Caki2 (cell line): ENCODE measurements around the gene NAGPA. TPM values are rescaled to one million over a fixed set of nuclear protein-coding genes. Genes with fewer than 3 reads are reported as not detected.

Source experiments
- DNase-seq: peaks from one replicate; pipeline ENCODE4 v3.0.0-alpha.2; 2015; ENCODE audit warnings: low read depth
- in situ Hi-C: cut with HindIII; loops from 2 replicates; pipeline ENCODE4 v1.10.0; 2016; ENCODE audit warnings: low sequenced_read_pairs, low pct_unique_long_range_greater_than_20kb, mixed read lengths
- total RNA-seq: library from RNA; depleted of rRNA; stranded (reverse); fragments of >200 nt; shearing (Covaris generic); gene quantifications from 2 replicates; pipeline ENCODE4 v1.2.3, GENCODE V29; 2014; ENCODE audit warnings: low replicate concordance

The NAGPA gene
- total RNA-seq, 1 experiment from 2014 or later: 51.4 TPM

DNA sequence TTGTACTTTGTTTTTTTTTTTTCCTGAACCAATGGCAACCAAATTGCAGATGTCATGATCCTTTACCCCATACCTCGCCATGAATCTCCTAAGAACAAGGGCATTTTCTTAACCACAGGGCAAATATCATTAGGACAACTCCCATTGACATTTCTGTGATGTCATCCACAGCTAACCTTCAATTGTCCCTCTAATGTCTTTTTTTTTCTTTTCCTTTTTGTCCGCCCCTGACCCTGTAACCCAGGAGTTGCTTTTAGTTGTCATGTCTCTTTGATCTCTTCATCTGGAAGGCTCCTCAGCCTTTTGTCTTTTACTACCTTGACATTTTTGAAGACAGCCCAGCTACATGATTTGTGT, 410 bp upstream of the NAGPA start:
- in situ Hi-C loops: no loop called here
- DNase-seq: no peak

GRCh38 chr16:5032748-5033167, 977 bp downstream of the NAGPA start:
- DNase-seq: no peak
- in situ Hi-C loops: no loop called here

DNA sequence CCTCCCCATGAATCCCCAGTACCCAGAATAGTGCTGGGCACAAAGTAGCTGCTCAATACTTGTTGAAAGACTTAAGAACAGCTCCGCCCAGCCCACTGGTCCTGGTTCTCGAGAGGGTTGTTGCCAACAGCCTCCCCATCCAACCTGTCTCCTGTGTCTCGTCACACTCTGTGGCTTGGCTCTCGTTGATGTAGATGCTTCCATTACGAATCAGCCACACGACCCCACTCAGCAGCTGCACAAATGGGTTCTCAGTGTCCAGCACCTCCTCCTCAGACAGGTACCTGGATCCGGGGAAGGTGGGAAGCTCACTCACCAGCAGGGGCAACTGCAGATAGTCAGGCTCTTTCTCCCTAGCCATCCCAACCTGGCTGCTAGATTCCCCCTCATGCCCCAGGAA, 2.1 kb downstream of the NAGPA start:
- in situ Hi-C loops: no loop called here

DNA sequence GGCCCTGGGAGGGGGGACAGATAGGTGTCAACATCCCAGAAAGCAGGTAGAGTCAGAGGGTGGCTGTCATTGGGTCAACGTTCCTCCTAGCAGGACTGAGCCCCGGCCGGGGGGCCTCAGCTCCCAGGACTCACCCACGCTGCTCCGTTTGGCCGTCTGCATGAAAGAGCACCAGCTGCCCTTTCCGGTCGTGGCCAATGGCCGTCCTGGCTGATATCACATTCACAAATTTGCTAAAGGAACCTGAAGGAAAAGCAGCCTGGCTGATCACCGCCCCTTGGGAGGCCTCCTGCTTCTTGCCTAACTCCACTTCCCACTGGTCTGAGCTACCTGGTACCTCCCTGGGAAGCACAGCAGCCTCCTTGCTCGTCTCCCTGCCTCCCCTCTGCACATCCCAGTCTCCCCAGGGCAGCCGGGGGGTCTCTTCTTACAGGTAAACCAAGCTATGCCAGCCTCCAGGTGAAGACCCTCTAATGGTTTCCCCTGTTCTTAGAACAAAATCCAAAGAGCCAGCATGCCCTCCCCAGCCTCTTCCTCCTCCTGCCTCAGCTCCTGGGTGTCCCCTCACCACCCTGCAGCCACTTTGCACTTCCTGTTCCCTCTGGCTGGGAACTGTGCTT, 3.4 kb downstream of the NAGPA start:
- no peak for DNase-seq
- in situ Hi-C loops: no loop called here

More for the DNA sequence above, 2.1 kb downstream of the NAGPA start:
- no peak for DNase-seq

- DNase-seq: no peak
- in situ Hi-C loops: no loop called here
These were observed 4.7 kb downstream of the NAGPA start for GRCh38 chr16:5028950-5029475.

- in situ Hi-C loops: no loop called here
- DNase-seq: no peak
These were observed 6.0 kb downstream of the NAGPA start for GRCh38 chr16:5027575-5028235.

DNA sequence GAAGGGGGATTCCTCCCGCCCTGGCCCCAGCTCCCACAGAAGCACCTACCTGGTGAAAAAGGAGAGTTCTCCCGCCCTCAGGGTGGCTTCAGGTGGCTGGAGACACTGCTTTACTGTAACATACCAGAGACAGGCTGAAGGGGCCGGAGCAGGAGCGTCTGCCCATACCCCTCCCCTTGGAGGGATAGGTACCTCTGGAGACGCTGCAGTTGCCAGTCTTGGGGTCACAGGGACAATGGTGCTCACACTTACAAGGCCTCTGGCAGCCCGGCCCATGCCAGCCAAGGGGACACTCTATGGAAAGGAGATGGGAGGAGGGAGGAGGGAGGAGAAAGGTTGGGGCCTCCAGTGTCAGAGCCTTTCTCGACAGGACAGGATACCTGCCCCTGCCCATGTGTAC, 6.6 kb downstream of the NAGPA start:
- no peak for DNase-seq
- in situ Hi-C loops: no loop called here

DNA sequence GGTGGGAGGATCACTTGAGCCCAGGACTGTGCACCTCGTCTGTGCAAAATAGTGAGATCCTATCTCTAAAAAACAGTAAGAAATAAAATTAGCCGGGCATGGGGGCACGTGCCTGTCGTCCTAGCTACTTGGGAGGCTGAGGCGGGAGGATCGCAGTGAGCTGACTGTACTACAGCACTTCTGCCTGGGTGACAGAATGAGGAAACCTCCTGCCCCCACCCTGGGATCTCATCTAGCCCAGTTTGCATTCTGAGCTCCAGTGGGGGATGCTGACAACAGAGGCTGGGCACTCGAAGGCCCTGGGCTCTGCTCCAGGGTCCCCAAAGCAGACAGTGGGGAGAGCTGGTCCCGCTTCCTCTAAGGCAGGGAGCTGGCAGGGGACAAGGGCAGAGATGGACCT, 7.1 kb downstream of the NAGPA start:
- no peak for DNase-seq
- in situ Hi-C loops: no loop called here

DNA sequence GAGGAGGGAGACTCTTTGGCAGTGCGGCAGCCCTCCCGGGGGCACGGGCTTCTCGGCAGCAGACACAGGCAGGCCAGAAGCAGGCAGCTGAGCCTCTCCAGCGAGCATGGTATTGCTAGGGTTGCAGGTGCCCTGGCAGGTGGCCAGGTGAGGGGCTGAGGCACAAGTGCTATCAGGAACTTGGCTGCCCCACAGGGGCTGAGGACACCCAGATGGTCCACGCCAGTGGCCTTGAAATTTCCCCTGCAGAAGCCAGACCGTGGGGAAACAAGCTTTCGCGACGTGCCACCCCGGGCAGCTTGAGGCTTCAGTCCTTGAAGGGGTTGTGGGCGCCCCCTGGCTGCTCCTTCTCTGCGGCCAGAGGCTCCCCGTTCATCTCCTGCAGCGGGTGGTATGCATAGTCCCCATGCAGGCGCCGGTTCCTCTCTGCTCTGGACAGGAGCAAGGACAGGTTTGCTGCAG, 8.5 kb downstream of the NAGPA start:
- no peak for DNase-seq
- in situ Hi-C loops: no loop called here

- in situ Hi-C loops: no loop called here
- DNase-seq: peak; percentile 42
These were observed 9.1 kb downstream of the NAGPA start for GRCh38 chr16:5024632-5025031.

DNA sequence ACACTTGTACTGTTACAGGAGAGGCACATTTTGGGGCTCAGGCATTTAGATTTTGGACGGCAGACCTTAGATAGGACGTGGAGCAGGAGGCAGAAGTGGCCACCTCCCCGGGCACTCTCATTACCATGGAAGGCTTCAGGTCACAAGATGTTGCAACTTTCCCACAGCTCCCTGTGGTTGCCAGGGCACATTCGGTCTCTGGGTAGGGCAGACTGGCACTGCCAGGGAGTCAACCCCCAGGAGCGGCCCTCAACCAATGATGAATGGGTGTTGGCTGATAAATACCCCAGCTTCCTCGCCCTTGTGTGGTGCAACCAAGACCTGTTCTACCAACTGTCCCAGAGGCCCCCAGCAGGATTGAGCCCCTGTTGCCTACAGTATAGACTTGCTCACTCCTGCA, 11.2 kb downstream of the NAGPA start:
- in situ Hi-C loops: no loop called here
- DNase-seq: no peak

GRCh38 chr16:5020551-5020950, 13.2 kb downstream of the NAGPA start:
- in situ Hi-C loops: no loop called here
- no peak for DNase-seq

- in situ Hi-C loops: no loop called here
- DNase-seq: no peak
These were observed 14.0 kb downstream of the NAGPA start for GRCh38 chr16:5019775-5020174.

- DNase-seq: no peak
- in situ Hi-C loops: no loop called here
These were observed 14.9 kb downstream of the NAGPA start for GRCh38 chr16:5018793-5019192.

DNA sequence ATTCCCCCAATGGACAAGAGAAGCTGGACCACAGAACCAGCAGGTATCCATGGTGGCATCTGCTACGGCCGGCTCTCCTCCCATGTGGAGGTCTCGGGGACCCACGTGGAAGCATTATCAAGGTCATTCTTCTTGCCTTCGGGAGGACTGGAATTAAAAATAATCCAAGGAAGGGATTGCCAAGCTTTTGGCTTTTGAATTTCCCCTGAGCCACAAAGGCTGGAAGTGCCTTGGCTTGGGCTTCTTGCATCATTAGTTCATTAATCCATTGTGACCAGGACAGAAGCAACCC, 16.1 kb downstream of the NAGPA start:
- in situ Hi-C loops: no loop called here
- DNase-seq: no peak

GRCh38 chr16:5016967-5017677, 16.6 kb downstream of the NAGPA start:
- no peak for DNase-seq
- in situ Hi-C loops: no loop called here

DNA sequence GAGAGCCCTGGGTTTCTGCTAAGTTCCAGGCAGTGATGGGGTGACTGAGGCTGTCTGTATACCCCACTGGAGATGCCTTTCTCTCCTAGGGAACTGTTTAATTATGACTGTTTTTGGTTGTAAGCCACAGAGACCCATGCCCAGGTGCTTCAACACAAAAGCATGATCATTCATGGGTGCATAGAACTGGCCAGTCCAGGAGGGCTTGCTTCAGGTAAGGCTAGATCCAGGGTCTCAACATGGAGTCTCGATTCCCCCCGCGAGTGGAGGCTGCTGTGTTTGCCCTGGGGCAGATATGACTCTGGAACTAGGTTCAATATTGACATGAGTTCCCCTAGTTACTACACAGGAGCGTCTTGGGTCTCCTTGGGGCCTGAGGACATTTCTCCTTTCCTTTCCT, 17.8 kb downstream of the NAGPA start:
- in situ Hi-C loops: no loop called here

GRCh38 chr16:5015351-5015750, 18.4 kb downstream of the NAGPA start:
- in situ Hi-C loops: no loop called here
- DNase-seq: no peak

More for the DNA sequence above, 17.8 kb downstream of the NAGPA start:
- DNase-seq: no peak

DNA sequence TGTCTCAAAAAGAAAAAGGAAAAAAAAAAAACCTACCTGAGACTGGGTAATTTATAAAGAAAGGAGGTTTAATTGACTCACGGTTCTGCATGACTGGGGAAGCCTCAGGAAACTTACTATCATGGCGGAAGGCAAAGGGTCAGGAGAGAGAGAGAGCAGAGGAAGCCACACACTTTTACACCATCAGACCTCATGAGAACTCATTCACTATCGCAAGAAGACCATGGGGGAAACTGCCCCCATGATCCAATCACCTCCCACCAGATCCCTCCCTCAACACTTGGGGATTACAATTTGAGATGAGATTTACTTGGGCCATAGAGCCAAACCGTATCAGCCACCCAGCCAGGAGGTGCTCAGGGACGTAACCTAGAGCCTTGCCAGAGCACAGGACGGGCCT, 20.8 kb downstream of the NAGPA start:
- DNase-seq: no peak
- in situ Hi-C loops: no loop called here

- in situ Hi-C loops: no loop called here
- no peak for DNase-seq
These were observed 22.1 kb downstream of the NAGPA start for GRCh38 chr16:5011637-5012036.
